Suprapubic skin (tissue), 2 donors: ENCODE measurements around the gene BPIFA3.

ENCODE experiments used
- EP300 ChIP-seq: sonication (generic); formaldehyde crosslinking; IDR thresholded peaks from one replicate; pipeline ENCODE4 v1.6.1; 2017; ENCODE audit warnings: antibody characterized with exemption
- POLR2A ChIP-seq, 2 donors: fragments of 450-650 bp; IDR thresholded peaks; one replicate each; pipeline ENCODE4 v1.6.1; 2017; ENCODE audit warnings: antibody characterized with exemption in 2 of 2, mild to moderate bottlenecking in 2 of 2, moderate library complexity in 2 of 2

- TF ChIP-seq POLR2A (IDR thresholded peaks at IDR 0.05) (no peak), EP300 (no peak)
These were observed 19.2 kb downstream of the BPIFA3 start for GRCh38 chr20:33236351-33236750.
